CD1c-positive myeloid dendritic cell (primary cell): ENCODE data around the gene IPCEF1.

Experiments used
- DNase-seq: peaks from one replicate; pipeline ENCODE4 v3.0.0-alpha.2; 2016; ENCODE audit errors: extremely low spot score

IPCEF1 gene

GRCh38 chr6:154371281-154371680 lies 14.7 kb upstream of the IPCEF1 start:
- DNase-seq, result peak; percentile 42

- peak; percentile 43 for DNase-seq
These were observed 13.9 kb upstream of the IPCEF1 start for GRCh38 chr6:154370545-154370944.

- peak; percentile 51 for DNase-seq
These were observed 11.5 kb upstream of the IPCEF1 start for GRCh38 chr6:154367839-154368695.

GRCh38 chr6:154367336-154367735 lies 10.7 kb upstream of the IPCEF1 start:
- DNase-seq, result peak; percentile 62

GRCh38 chr6:154363821-154364220 lies 7.2 kb upstream of the IPCEF1 start:
- no peak for DNase-seq

GRCh38 chr6:154361476-154361875 lies 4.9 kb upstream of the IPCEF1 start:
- no peak for DNase-seq

- DNase-seq, result no peak
These were observed 3.9 kb upstream of the IPCEF1 start for GRCh38 chr6:154360476-154360875.

GRCh38 chr6:154359679-154360078 lies 3.1 kb upstream of the IPCEF1 start:
- no peak for DNase-seq

- peak; percentile 64 for DNase-seq
These were observed 2.6 kb upstream of the IPCEF1 start for GRCh38 chr6:154359161-154359574.

- peak; percentile 42 for DNase-seq
These were observed 1.5 kb upstream of the IPCEF1 start for GRCh38 chr6:154358019-154358545.

- peak; percentile 65 for DNase-seq
These were observed 490 bp downstream of the IPCEF1 start for GRCh38 chr6:154356113-154356512.

- DNase-seq, result no peak
These were observed 2.3 kb downstream of the IPCEF1 start for GRCh38 chr6:154354265-154354777.

GRCh38 chr6:154353626-154354025 lies 3.0 kb downstream of the IPCEF1 start:
- peak; percentile 43 for DNase-seq

GRCh38 chr6:154352898-154353585 lies 3.6 kb downstream of the IPCEF1 start:
- peak; percentile 84 for DNase-seq

GRCh38 chr6:154350293-154350692 lies 6.3 kb downstream of the IPCEF1 start:
- DNase-seq, result no peak

- no peak for DNase-seq
These were observed 8.6 kb downstream of the IPCEF1 start for GRCh38 chr6:154347981-154348380.

GRCh38 chr6:154345811-154346210 lies 10.8 kb downstream of the IPCEF1 start:
- DNase-seq, result no peak

- no peak for DNase-seq
These were observed 12.9 kb downstream of the IPCEF1 start for GRCh38 chr6:154343473-154344308.

GRCh38 chr6:154341871-154342270 lies 14.7 kb downstream of the IPCEF1 start:
- DNase-seq, result no peak

- peak; percentile 58 for DNase-seq
These were observed 15.3 kb downstream of the IPCEF1 start for GRCh38 chr6:154341336-154341735.

GRCh38 chr6:154337406-154338005 lies 19.1 kb downstream of the IPCEF1 start:
- peak; percentile 39 for DNase-seq
